ENCODE measurements around the gene AQP1.

DNA sequence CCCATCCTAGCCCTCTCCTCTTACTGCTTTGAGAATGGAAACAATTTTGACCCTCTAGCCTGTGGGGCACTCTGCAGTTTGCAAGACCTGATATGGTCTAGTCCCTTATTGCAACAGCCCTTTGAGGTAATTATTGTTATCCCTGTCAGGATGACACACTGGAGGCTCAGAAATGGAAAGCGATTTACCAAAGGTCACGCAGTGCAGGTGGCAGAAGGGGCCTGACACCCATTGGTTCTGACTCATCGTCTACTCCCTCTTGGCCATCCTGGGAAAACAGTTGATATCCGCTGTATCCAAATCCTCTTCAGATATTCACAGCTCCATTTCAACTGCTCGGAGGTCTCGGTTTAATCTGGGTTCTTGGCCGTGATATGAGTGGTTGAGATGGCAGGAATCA, 44.7 kb upstream of the AQP1 start:
- no peak for TF ChIP-seq SMC3 (IDR thresholded peaks at IDR 0.05)
- TF ChIP-seq FOSB (CRISPR knock-in tag; IDR thresholded peaks at IDR 0.05): no peak
- TF ChIP-seq ZFP36 (IDR thresholded peaks at IDR 0.05; ENCODE audit: borderline replicate concordance, partially characterized antibody): no peak
- TF ChIP-seq, protein P1, sequence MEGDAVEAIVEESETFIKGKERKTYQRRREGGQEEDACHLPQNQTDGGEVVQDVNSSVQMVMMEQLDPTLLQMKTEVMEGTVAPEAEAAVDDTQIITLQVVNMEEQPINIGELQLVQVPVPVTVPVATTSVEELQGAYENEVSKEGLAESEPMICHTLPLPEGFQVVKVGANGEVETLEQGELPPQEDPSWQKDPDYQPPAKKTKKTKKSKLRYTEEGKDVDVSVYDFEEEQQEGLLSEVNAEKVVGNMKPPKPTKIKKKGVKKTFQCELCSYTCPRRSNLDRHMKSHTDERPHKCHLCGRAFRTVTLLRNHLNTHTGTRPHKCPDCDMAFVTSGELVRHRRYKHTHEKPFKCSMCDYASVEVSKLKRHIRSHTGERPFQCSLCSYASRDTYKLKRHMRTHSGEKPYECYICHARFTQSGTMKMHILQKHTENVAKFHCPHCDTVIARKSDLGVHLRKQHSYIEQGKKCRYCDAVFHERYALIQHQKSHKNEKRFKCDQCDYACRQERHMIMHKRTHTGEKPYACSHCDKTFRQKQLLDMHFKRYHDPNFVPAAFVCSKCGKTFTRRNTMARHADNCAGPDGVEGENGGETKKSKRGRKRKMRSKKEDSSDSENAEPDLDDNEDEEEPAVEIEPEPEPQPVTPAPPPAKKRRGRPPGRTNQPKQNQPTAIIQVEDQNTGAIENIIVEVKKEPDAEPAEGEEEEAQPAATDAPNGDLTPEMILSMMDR (IDR thresholded peaks at IDR 0.05): no peak
- TF ChIP-seq RAD21 (conservative IDR thresholded peaks at IDR 0.05 in 1 of 2, IDR thresholded peaks at IDR 0.05 in 1 of 2): no peak
- no peak for TF ChIP-seq JUNB (IDR thresholded peaks at IDR 0.05)
- TF ChIP-seq POLR2A (IDR thresholded peaks at IDR 0.05; ENCODE audit: low read length): no peak
- TF ChIP-seq, protein P2, sequence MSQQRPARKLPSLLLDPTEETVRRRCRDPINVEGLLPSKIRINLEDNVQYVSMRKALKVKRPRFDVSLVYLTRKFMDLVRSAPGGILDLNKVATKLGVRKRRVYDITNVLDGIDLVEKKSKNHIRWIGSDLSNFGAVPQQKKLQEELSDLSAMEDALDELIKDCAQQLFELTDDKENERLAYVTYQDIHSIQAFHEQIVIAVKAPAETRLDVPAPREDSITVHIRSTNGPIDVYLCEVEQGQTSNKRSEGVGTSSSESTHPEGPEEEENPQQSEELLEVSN (IDR thresholded peaks at IDR 0.05; ENCODE audit: borderline replicate concordance, low read depth): no peak
- no peak for TF ChIP-seq EP300 (IDR thresholded peaks at IDR 0.05)
- TF ChIP-seq CEBPB (IDR thresholded peaks at IDR 0.05): no peak
- TF ChIP-seq, protein P3, sequence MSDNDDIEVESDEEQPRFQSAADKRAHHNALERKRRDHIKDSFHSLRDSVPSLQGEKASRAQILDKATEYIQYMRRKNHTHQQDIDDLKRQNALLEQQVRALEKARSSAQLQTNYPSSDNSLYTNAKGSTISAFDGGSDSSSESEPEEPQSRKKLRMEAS (IDR thresholded peaks at IDR 0.05): no peak
- TF ChIP-seq HEYL (CRISPR knock-in tag; IDR thresholded peaks at IDR 0.05): no peak
- no peak for TF ChIP-seq EHMT2 (IDR thresholded peaks at IDR 0.05; ENCODE audit: low read depth)
- no peak for TF ChIP-seq POLR2AphosphoS2 (conservative IDR thresholded peaks at IDR 0.05; ENCODE audit: low read length)

Data from A549 (cell line).